ENCODE measurements around the gene FBXO22.

GRCh38 chr15:75918135-75918534 lies 14.5 kb downstream of the FBXO22 start:
- TF ChIP-seq POLR2A (IDR thresholded peaks at IDR 0.05): no peak
- no peak for TF ChIP-seq CTCF (IDR thresholded peaks at IDR 0.05)
